Type B pancreatic cell (in vitro differentiated cells): ENCODE results near the gene CFAP74. TPM values are rescaled to one million over a fixed set of nuclear protein-coding genes. Genes with fewer than 3 reads are reported as not detected.

ENCODE experiments used
- DNase-seq: peaks from one replicate; pipeline ENCODE4 v3.0.0; 2021; ENCODE audit warnings: mixed read lengths; ENCODE audit not compliant: unreplicated experiment; ENCODE audit errors: extremely low spot score
- H3K27ac Mint-ChIP-seq: 2 replicates; pipeline ENCODE4 v1.8.0; 2021; ENCODE audit warnings: mild to moderate bottlenecking, mixed read lengths
- H3K27me3 Mint-ChIP-seq: 2 replicates; pipeline ENCODE4 v1.8.0; 2021; ENCODE audit warnings: mixed read lengths
- H3K36me3 Mint-ChIP-seq: 2 replicates; pipeline ENCODE4 v1.8.0; 2021; ENCODE audit warnings: mixed read lengths
- H3K4me1 Mint-ChIP-seq: one replicate; pipeline ENCODE4 v1.8.0; 2021; ENCODE audit warnings: mixed read lengths; ENCODE audit not compliant: unreplicated experiment
- H3K4me3 Mint-ChIP-seq: 2 replicates; pipeline ENCODE4 v1.8.0; 2021; ENCODE audit warnings: mild to moderate bottlenecking, mixed read lengths
- H3K9me3 Mint-ChIP-seq: 2 replicates; pipeline ENCODE4 v1.8.0; 2021; ENCODE audit warnings: mixed read lengths
- total RNA-seq: library from RNA; stranded (reverse); gene quantifications from 2 replicates; pipeline ENCODE4 v1.2.1, GENCODE V29; 2021; ENCODE audit warnings: low replicate concordance
- TF ChIP-seq, protein P1 (sequence below): fragments of 200-600 bp; sonication (generic); conservative IDR thresholded peaks from 2 replicates; pipeline ENCODE4 v1.5.0; 2021; ENCODE audit warnings: antibody characterized with exemption, mild to moderate bottlenecking

CFAP74 gene
- total RNA-seq, 1 donor from 2014 or later: 1.5 TPM

DNA sequence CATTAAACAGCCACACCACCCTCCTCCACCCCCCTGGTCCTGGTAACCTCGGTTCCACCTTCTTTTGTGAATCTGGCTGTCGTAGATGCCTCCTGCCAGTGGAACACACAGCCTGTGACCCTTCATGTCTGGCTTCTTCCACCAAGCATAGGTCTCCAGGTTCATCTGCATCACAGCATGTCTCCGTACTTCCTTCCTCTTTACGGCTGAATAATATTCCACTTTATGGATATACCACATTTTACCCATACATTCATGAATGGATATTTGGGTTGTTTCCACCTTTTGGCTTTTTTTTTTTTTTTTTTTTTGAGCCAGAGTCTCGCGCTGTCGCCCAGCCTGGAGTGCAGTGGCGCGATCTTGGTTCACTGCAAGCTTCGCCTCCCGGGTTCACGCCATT is 100.4 kb downstream of the CFAP74 start:
- Mint-ChIP-seq H3K4me3 (no peak overlapping the region), H3K4me1 (peaks cover 6% of the 10 kb centered on the region), H3K9me3 (no peaks in the 10 kb centered on the region), H3K27me3 (no peaks in the 10 kb centered on the region), H3K27ac (no peak overlapping the region), H3K36me3 (no peaks in the 10 kb centered on the region)
- DNase-seq: no peak
- TF ChIP-seq, protein P1, sequence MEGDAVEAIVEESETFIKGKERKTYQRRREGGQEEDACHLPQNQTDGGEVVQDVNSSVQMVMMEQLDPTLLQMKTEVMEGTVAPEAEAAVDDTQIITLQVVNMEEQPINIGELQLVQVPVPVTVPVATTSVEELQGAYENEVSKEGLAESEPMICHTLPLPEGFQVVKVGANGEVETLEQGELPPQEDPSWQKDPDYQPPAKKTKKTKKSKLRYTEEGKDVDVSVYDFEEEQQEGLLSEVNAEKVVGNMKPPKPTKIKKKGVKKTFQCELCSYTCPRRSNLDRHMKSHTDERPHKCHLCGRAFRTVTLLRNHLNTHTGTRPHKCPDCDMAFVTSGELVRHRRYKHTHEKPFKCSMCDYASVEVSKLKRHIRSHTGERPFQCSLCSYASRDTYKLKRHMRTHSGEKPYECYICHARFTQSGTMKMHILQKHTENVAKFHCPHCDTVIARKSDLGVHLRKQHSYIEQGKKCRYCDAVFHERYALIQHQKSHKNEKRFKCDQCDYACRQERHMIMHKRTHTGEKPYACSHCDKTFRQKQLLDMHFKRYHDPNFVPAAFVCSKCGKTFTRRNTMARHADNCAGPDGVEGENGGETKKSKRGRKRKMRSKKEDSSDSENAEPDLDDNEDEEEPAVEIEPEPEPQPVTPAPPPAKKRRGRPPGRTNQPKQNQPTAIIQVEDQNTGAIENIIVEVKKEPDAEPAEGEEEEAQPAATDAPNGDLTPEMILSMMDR: no peak

GRCh38 chr1:1901641-1902294 is 101.8 kb downstream of the CFAP74 start:
- TF ChIP-seq, protein P1: no peak
- Mint-ChIP-seq H3K36me3 (no peaks in the 10 kb centered on the region), H3K4me1 (peaks cover 6% of the 10 kb centered on the region), H3K9me3 (no peaks in the 10 kb centered on the region), H3K27me3 (no peaks in the 10 kb centered on the region), H3K27ac (no peak overlapping the region), H3K4me3 (no peak overlapping the region)
- no peak for DNase-seq

- Mint-ChIP-seq H3K27ac (no peak overlapping the region), H3K4me3 (no peak overlapping the region), H3K9me3 (no peaks in the 10 kb centered on the region), H3K4me1 (peaks cover 2% of the 10 kb centered on the region), H3K36me3 (no peaks in the 10 kb centered on the region), H3K27me3 (no peaks in the 10 kb centered on the region)
- TF ChIP-seq, protein P1: no peak
- no peak for DNase-seq
Measured at GRCh38 chr1:1900883-1901640, 102.5 kb downstream of the CFAP74 start.

- no peaks in the 10 kb centered on the region for H3K27me3 Mint-ChIP-seq
- peaks cover 2% of the 10 kb centered on the region for H3K4me1 Mint-ChIP-seq
- DNase-seq: no peak
- TF ChIP-seq, protein P1: no peak
- H3K9me3 Mint-ChIP-seq: no peaks in the 10 kb centered on the region
- H3K27ac Mint-ChIP-seq: no peak overlapping the region
- no peaks in the 10 kb centered on the region for H3K36me3 Mint-ChIP-seq
- H3K4me3 Mint-ChIP-seq: no peak overlapping the region
Measured at GRCh38 chr1:1899967-1900327, 103.6 kb downstream of the CFAP74 start.

DNA sequence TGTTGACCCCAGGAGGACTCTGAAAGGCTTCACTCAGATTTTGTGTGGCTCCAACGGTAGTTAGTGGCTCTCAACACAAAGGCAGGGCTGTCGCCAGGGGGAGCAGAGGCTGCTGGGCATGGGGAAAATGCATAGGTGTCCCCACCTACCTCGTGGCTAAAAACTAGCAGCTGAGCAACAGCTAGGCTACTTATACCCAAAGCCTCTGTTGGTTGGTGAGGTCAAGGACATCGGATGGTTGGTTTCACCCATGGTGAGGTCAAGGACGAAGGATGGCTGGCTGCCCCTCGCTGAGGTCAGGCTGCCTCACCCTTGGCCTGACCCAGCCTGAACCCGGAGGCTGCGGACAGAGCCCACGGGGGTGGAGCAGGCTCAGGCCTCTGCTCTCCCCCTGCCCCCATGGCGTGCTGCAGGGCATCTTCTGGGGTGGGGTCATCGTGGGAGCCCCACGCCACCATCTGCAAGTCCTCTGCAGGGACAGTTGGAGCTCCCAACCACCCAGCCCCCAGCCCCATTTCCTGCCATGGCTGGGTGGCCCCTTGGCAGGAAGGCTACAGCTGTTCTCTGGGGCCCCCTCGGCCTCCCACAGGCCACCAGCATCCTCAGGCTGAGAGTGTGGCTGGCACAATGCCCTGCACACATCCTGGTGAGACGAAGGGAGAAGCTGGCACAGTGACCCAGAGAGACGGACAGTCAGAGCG is 104.2 kb downstream of the CFAP74 start:
- H3K4me1 Mint-ChIP-seq: peaks cover 6% of the 10 kb centered on the region
- H3K9me3 Mint-ChIP-seq: no peaks in the 10 kb centered on the region

More for the DNA sequence above, 104.2 kb downstream of the CFAP74 start:
- DNase-seq: no peak
- Mint-ChIP-seq H3K27me3 (no peaks in the 10 kb centered on the region), H3K36me3 (no peaks in the 10 kb centered on the region), H3K27ac (no peak overlapping the region), H3K4me3 (no peak overlapping the region)
- TF ChIP-seq, protein P1: no peak
